Posterior cingulate gyrus (tissue), 11 donors: ENCODE data around the gene TBC1D5.

Experiments
- DNase-seq, 10 donors: peaks; one replicate each; pipeline versions ENCODE4 v3.0.0 to v3.0.0-alpha.2; 2020 to 2021; ENCODE audit warnings: mixed read lengths in 3 of 10
- intact Hi-C: fragments of 100-400 bp; cut with DNase I; formaldehyde crosslinking; loops from one replicate; pipeline ENCODE4 v1.15.1; 2023

Gene TBC1D5

GRCh38 chr3:17261627-17262369 lies 480.6 kb downstream of the TBC1D5 start:
- intact Hi-C loops: loop anchor here (5.0 kb wide), 1 partner anchor 716 kb away; no protein-coding TSS in a partner anchor
- DNase-seq: no peak

GRCh38 chr3:17260257-17260656 lies 482.2 kb downstream of the TBC1D5 start:
- intact Hi-C loops: loop anchor here (5.0 kb wide), 1 partner anchor 717 kb away; no protein-coding TSS in a partner anchor
- no peak for DNase-seq

- DNase-seq: no peak
- intact Hi-C loops: loop anchor here (2.0 to 5.0 kb wide), 2 partner anchors 153 to 718 kb away; no protein-coding TSS in a partner anchor
These were observed 482.7 kb downstream of the TBC1D5 start for GRCh38 chr3:17259685-17260084.

GRCh38 chr3:17258823-17259436 lies 483.5 kb downstream of the TBC1D5 start:
- DNase-seq: no peak
- intact Hi-C loops: loop anchor here (2.0 kb wide), 1 partner anchor 154 kb away; no protein-coding TSS in a partner anchor

GRCh38 chr3:17257269-17257668 lies 485.2 kb downstream of the TBC1D5 start:
- intact Hi-C loops: no loop called here
- DNase-seq: no peak

GRCh38 chr3:17243621-17244020 lies 498.8 kb downstream of the TBC1D5 start:
- intact Hi-C loops: no loop called here
- DNase-seq: no peak

GRCh38 chr3:17239417-17239816 lies 503.0 kb downstream of the TBC1D5 start:
- intact Hi-C loops: loop anchor here (10.0 kb wide), 1 partner anchor 205 kb away; no protein-coding TSS in a partner anchor
- DNase-seq: no peak

GRCh38 chr3:17238023-17238422 lies 504.4 kb downstream of the TBC1D5 start:
- DNase-seq: no peak
- intact Hi-C loops: loop anchor here (10.0 kb wide), 1 partner anchor 203 kb away; no protein-coding TSS in a partner anchor

GRCh38 chr3:17235310-17235709 lies 507.1 kb downstream of the TBC1D5 start:
- intact Hi-C loops: loop anchor here (10.0 kb wide), 1 partner anchor 201 kb away; no protein-coding TSS in a partner anchor
- no peak for DNase-seq

- no peak for DNase-seq
- intact Hi-C loops: loop anchor here (10.0 kb wide), 1 partner anchor 200 kb away; no protein-coding TSS in a partner anchor
These were observed 508.0 kb downstream of the TBC1D5 start for GRCh38 chr3:17234382-17234781.

GRCh38 chr3:17233398-17233800 lies 509.0 kb downstream of the TBC1D5 start:
- peak in 1 of 10 donors; percentile 15 for DNase-seq
- intact Hi-C loops: loop anchor here (1.0 to 10.0 kb wide), 2 partner anchors 199 to 632 kb away; no protein-coding TSS in a partner anchor

GRCh38 chr3:17232442-17232841 lies 510.0 kb downstream of the TBC1D5 start:
- DNase-seq: no peak
- intact Hi-C loops: loop anchor here (10.0 kb wide), 1 partner anchor 198 kb away; no protein-coding TSS in a partner anchor

- intact Hi-C loops: loop anchor here (10.0 kb wide), 1 partner anchor 197 kb away; no protein-coding TSS in a partner anchor
- no peak for DNase-seq
These were observed 510.7 kb downstream of the TBC1D5 start for GRCh38 chr3:17231537-17232261.

GRCh38 chr3:17227472-17227871 lies 515.0 kb downstream of the TBC1D5 start:
- no peak for DNase-seq
- intact Hi-C loops: no loop called here

GRCh38 chr3:17221529-17221928 lies 520.9 kb downstream of the TBC1D5 start:
- intact Hi-C loops: no loop called here
- no peak for DNase-seq

- DNase-seq: no peak
- intact Hi-C loops: no loop called here
These were observed 522.8 kb downstream of the TBC1D5 start for GRCh38 chr3:17219593-17219992.

GRCh38 chr3:17218587-17218986 lies 523.8 kb downstream of the TBC1D5 start:
- DNase-seq: no peak
- intact Hi-C loops: no loop called here

- intact Hi-C loops: no loop called here
These were observed 524.8 kb downstream of the TBC1D5 start for GRCh38 chr3:17217588-17217987.

GRCh38 chr3:17213102-17213501 lies 529.3 kb downstream of the TBC1D5 start:
- intact Hi-C loops: no loop called here

More at GRCh38 chr3:17217588-17217987, 524.8 kb downstream of the TBC1D5 start:
- no peak for DNase-seq

GRCh38 chr3:17207979-17208378 lies 534.5 kb downstream of the TBC1D5 start:
- intact Hi-C loops: no loop called here
- DNase-seq: no peak

More at GRCh38 chr3:17213102-17213501, 529.3 kb downstream of the TBC1D5 start:
- no peak for DNase-seq

GRCh38 chr3:17207019-17207418 lies 535.4 kb downstream of the TBC1D5 start:
- DNase-seq: no peak

More at GRCh38 chr3:17207019-17207418, 535.4 kb downstream of the TBC1D5 start:
- intact Hi-C loops: no loop called here
